Vagina (tissue), 2 donors: ENCODE results near the gene TFF1.

Experiments
- CTCF ChIP-seq, 3 experiments: fragments of 450-650 bp in 2 of 3; fragments of 200-600 bp in 1 of 3; sonication (generic) in 1 of 3; IDR thresholded peaks; one replicate each; pipeline ENCODE4 v1.5.1; 2017 to 2019; ENCODE audit warnings: antibody characterized with exemption in 3 of 3, mild to moderate bottlenecking in 2 of 3, moderate library complexity in 2 of 3
- POLR2AphosphoS5 ChIP-seq, 2 donors: sonication (generic); formaldehyde crosslinking; IDR thresholded peaks; one replicate each; pipeline ENCODE4 v1.9.0; 2017; ENCODE audit warnings: antibody characterized with exemption in 2 of 2, mild to moderate bottlenecking in 2 of 2, low read depth in 1 of 2; ENCODE audit not compliant: insufficient read depth in 1 of 2

DNA sequence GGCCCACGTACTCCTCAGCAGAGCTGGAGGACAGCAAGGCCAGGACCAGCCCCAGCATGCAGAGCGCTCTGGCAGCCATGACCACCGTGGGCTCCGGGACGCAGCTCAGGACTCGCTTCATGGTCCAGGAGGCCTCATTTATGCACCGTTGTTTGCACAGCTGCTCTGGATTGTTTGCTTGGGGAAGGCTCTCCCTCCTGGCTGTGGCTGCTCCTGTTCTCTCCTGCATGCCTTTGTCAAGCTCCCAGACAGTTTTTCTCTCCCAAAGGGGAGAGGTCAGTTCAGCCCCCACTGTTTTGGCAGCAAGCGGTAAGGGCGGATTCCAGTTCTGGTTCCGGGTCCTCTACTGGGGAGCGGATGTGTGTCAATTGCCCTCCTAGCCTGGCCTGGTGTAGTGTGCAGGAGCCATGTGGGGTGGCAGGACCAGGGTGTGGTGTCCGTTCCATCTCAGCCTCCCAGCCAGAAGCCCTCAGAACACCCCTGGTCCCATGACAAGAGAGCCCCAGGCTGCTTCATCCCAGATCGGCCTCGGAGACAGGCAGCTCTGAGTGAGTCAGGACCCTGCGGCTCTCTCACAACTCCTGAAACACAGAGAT lies 50.9 kb downstream of the TFF1 start, which contains the start of gene TFF3:
- no peak for TF ChIP-seq CTCF (IDR thresholded peaks at IDR 0.05)
- TF ChIP-seq POLR2AphosphoS5 (IDR thresholded peaks at IDR 0.05; ENCODE audit: insufficient read depth in 1 of 2, low read depth in 1 of 2) = no peak
